ENCODE data around the gene FUT4. TPM values are rescaled to one million over a fixed set of nuclear protein-coding genes. Genes with fewer than 3 reads are reported as not detected.

Gene FUT4, protein sequence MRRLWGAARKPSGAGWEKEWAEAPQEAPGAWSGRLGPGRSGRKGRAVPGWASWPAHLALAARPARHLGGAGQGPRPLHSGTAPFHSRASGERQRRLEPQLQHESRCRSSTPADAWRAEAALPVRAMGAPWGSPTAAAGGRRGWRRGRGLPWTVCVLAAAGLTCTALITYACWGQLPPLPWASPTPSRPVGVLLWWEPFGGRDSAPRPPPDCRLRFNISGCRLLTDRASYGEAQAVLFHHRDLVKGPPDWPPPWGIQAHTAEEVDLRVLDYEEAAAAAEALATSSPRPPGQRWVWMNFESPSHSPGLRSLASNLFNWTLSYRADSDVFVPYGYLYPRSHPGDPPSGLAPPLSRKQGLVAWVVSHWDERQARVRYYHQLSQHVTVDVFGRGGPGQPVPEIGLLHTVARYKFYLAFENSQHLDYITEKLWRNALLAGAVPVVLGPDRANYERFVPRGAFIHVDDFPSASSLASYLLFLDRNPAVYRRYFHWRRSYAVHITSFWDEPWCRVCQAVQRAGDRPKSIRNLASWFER
- total RNA-seq: 1 to 10 TPM; 4.7 to 9.9 (median 8.9) TPM

- no peak for TF ChIP-seq CTCF (IDR thresholded peaks at IDR 0.05; ENCODE audit: low read depth)
Measured at GRCh38 chr11:94543695-94544645, at the start of gene FUT4. FUT4 (plus strand) TSS chr11:94543921; CDS start chr11:94544134, 213 bp downstream.

- no peak for TF ChIP-seq CTCF (IDR thresholded peaks at IDR 0.05; ENCODE audit: low read depth)
Measured at GRCh38 chr11:94494126-94494680, 49.5 kb upstream of the FUT4 start.

DNA sequence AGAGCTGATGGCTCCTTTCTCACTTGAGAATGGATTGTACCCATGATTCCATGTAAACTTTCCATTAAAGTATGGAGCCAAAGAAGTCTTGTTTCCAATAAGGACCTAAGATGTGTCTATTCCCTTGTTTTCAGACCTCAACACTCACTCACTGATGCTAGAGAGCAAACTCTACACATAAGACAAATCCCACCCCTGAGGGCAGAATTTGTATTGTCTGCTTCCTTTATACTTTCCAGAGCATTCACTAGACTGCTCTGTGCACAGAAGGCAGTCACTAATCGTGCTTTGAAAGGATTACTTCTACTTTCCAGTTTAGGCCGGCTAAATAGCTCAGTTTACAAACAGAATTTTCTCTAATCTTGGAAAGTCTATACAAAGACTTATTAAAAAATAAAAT, 43.5 kb upstream of the FUT4 start:
- TF ChIP-seq CTCF (IDR thresholded peaks at IDR 0.05; ENCODE audit: low read depth): no peak

- TF ChIP-seq CTCF (IDR thresholded peaks at IDR 0.05; ENCODE audit: low read depth): no peak
Measured at GRCh38 chr11:94501522-94501921, 42.2 kb upstream of the FUT4 start.

GRCh38 chr11:94504689-94505293, 38.9 kb upstream of the FUT4 start:
- no peak for TF ChIP-seq CTCF (IDR thresholded peaks at IDR 0.05; ENCODE audit: low read depth)

DNA sequence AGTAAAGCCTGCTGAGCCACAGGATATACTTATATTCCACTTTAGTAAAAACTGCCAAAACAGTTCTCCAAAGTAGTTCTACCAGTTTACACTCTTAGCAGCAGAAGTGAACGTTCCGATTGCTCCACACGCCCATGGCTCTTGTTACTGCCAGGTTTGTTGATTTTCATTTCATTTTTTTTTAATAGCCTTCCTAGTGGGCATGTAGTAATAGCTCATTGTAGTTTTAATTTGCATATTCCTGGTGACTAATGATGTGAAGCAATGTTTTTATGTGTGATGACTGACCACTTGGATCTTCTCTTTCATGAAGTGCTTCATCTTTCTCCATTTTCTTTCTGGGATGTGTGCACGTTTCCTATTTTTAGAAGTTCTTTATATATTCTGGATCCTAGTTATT, 36.2 kb upstream of the FUT4 start:
- TF ChIP-seq CTCF (IDR thresholded peaks at IDR 0.05; ENCODE audit: low read depth): no peak

Data from subcutaneous adipose tissue (tissue), 4 donors.